ENCODE measurements around the gene CINP. TPM values are rescaled to one million over a fixed set of nuclear protein-coding genes. Genes with fewer than 3 reads are reported as not detected.

The CINP gene
- total and polyA plus RNA-seq, 2 of the 8 experiments (the other 6 are each of a cell fraction or from before 2014, with no cell fraction given), result 47.8 to 51.6 TPM

GRCh38 chr14:102342238-102342637, 20.5 kb downstream of the CINP start:
- Histone ChIP-seq H3K4me3 (ENCODE audit: extremely low read depth in 1 of 4, insufficient read depth in 2 of 4, low read depth in 3 of 4, low read length in 4 of 4) (no peak overlapping the region), H3K27me3 (replicated peaks in 1 of 4; ENCODE audit: control insufficient read depth in 3 of 4, extremely low read depth in 1 of 4, insufficient read depth in 3 of 4, low read length in 3 of 4) (no peaks in the 10 kb centered on the region), H2AK5ac (ENCODE audit: low read depth, low read length) (no peak overlapping the region), H3K23me2 (ENCODE audit: low read depth, low read length) (no peaks in the 10 kb centered on the region), H2BK5ac (ENCODE audit: low read depth, low read length) (no peak overlapping the region), H3K9ac (replicated peaks in 1 of 4; ENCODE audit: extremely low read depth in 1 of 4, low read depth in 3 of 4, low read length in 3 of 4) (no peak overlapping the region), H4K8ac (ENCODE audit: extremely low read depth, insufficient read depth, low read length) (no peak overlapping the region), H3K36me3 (ENCODE audit: control insufficient read depth in 2 of 4, insufficient read depth in 4 of 4, low read length in 3 of 4) (peaks cover 2 to 18% (median 5%) of the 10 kb centered on the region in 4 experiments; a peak in 4 of 8 replicates), H2BK20ac (ENCODE audit: low read length) (no peak overlapping the region), H2BK15ac (ENCODE audit: low read length) (no peak overlapping the region), H2BK12ac (ENCODE audit: low read depth, low read length) (no peak overlapping the region), H4K20me1 (replicated peaks in 1 of 2; ENCODE audit: control insufficient read depth in 1 of 2, insufficient read depth in 2 of 2, low read length in 2 of 2) (no peaks in the 10 kb centered on the region), H3K14ac (ENCODE audit: insufficient read length) (no peak overlapping the region), H3K18ac (ENCODE audit: extremely low read depth, low read length) (no peak overlapping the region), H2AFZ (ENCODE audit: low read length) (no peak overlapping the region), H3K9me3 (ENCODE audit: insufficient read depth in 2 of 2, low read depth in 1 of 2, low read length in 1 of 2) (no peaks in the 10 kb centered on the region), H3K4ac (replicated peaks; ENCODE audit: insufficient read length, low read depth, low read length) (no peak overlapping the region), H3K27ac (ENCODE audit: low read depth, low read length) (no peak overlapping the region), H3K4me2 (ENCODE audit: insufficient read depth in 1 of 2, low read depth in 2 of 2, low read length in 2 of 2) (no peak overlapping the region), H2BK120ac (replicated peaks; ENCODE audit: low read depth, low read length) (no peak overlapping the region), H3K79me2 (ENCODE audit: control insufficient read depth in 1 of 2, insufficient read depth in 2 of 2, low read length in 2 of 2) (no peaks in the 10 kb centered on the region), H3K56ac (replicated peaks; ENCODE audit: insufficient read length, low read depth, low read length) (no peak overlapping the region), H4K91ac (replicated peaks; ENCODE audit: insufficient read length, low read length) (no peak overlapping the region), H3K4me1 (replicated peaks in 1 of 4; ENCODE audit: control insufficient read depth in 3 of 4, insufficient read depth in 4 of 4, low read length in 3 of 4) (no peaks in the 10 kb centered on the region; a peak in 1 of 7 replicates), H3K79me1 (ENCODE audit: low read depth, low read length) (no peaks in the 10 kb centered on the region), H4K5ac (ENCODE audit: insufficient read length, low read depth, low read length) (no peak overlapping the region), H3K23ac (ENCODE audit: insufficient read length) (no peak overlapping the region)
- POLR2A ChIA-PET (ENCODE audit: partially characterized antibody), result interaction anchor here (0.7 to 1.4 kb wide), 3 partner anchors 9 to 49 kb away, joined by 3 read pairs; no protein-coding TSS in a partner anchor
- CTCF ChIA-PET (ENCODE audit: partially characterized antibody), result interaction anchor here (0.9 to 1.5 kb wide), 3 partner anchors 17 to 415 kb away, joined by 3 to 4 read pairs (median 3); no protein-coding TSS in a partner anchor
- no peak for FAIRE-seq
- 90% methylated on average over 5 of the region's 5 CpGs; no CpG with 5 or more reads in 1 of the 2 experiments for WGBS, 2 experiments (ENCODE audit: extremely low coverage in 1 of 2, insufficient coverage in 1 of 2, insufficient read length in 1 of 2, insufficient replicate concordance in 2 of 2, low coverage in 1 of 2, low lambda C conversion rate in 2 of 2, missing lambda C conversion rate in 1 of 2)
- no peak for DNase-seq (ENCODE audit: low read depth in 1 of 2, low spot score in 2 of 2)
- no peak for TF ChIP-seq BRCA1 (IDR thresholded peaks at IDR 0.05; ENCODE audit: low read depth, low read length)
- TF ChIP-seq GABPA (IDR thresholded peaks at IDR 0.05; ENCODE audit: borderline replicate concordance, insufficient read depth, low read length), result no peak
- TF ChIP-seq TAF7 (optimal IDR thresholded peaks at IDR 0.05; ENCODE audit: borderline replicate concordance, low read depth, low read length), result no peak
- no peak for TF ChIP-seq KDM1A (IDR thresholded peaks at IDR 0.05; ENCODE audit: borderline replicate concordance, low read length)
- TF ChIP-seq RBBP5 (IDR thresholded peaks at IDR 0.05; ENCODE audit: borderline replicate concordance, low read depth, low read length), result no peak
- TF ChIP-seq RNF2 (IDR thresholded peaks at IDR 0.05; ENCODE audit: borderline replicate concordance, low read depth, low read length, missing control alignments, poor library complexity, severe bottlenecking), result no peak
- TF ChIP-seq RXRA (IDR thresholded peaks at IDR 0.05; ENCODE audit: insufficient read depth, low read depth, low read length), result no peak
- TF ChIP-seq SUZ12 (IDR thresholded peaks at IDR 0.05; ENCODE audit: low read length), result no peak
- no peak for TF ChIP-seq USF2 (IDR thresholded peaks at IDR 0.05; ENCODE audit: low read length)
- TF ChIP-seq HDAC2 (IDR thresholded peaks at IDR 0.05; ENCODE audit: borderline replicate concordance in 1 of 2, low read depth in 2 of 2, low read length in 2 of 2), result no peak
- no peak for TF ChIP-seq SP1 (IDR thresholded peaks at IDR 0.05; ENCODE audit: low read depth, low read length)
- TF ChIP-seq RFX5 (IDR thresholded peaks at IDR 0.05; ENCODE audit: borderline replicate concordance, low read depth, low read length), result no peak
